Cardiac muscle cell (in vitro differentiated cells and primary cell): ENCODE measurements around the gene POM121. TPM values are rescaled to one million over a fixed set of nuclear protein-coding genes. Genes with fewer than 3 reads are reported as not detected.
A peak's percentile ranks its signal among the peaks of the same experiment; 100 is the strongest.
"Not testable (repeated sequence)": the region's sequence is repeated elsewhere in the genome, so short reads cannot be mapped to it uniquely, and the experiment has no call there.

Source experiments
- DNase-seq, 2 donors: peaks; one replicate each; pipeline versions ENCODE4 v3.0.0 to v3.0.0-alpha.2; 2010 to 2017; ENCODE audit warnings: low read depth in 1 of 2, low spot score in 1 of 2
- H3K27ac ChIP-seq: fragments of 200-600 bp; sonication (generic); 2 replicates; pipeline ENCODE4 v1.5.1; 2016
- H3K27me3 ChIP-seq: fragments of 200-600 bp; sonication (generic); 2 replicates; pipeline ENCODE4 v1.6.0; 2016; ENCODE audit warnings: control low read depth
- H3K36me3 ChIP-seq: fragments of 200-600 bp; sonication (generic); 2 replicates; pipeline ENCODE4 v1.5.1; 2016; ENCODE audit warnings: control low read depth
- H3K4me1 ChIP-seq: fragments of 200-600 bp; sonication (generic); 2 replicates; pipeline ENCODE4 v1.8.1; 2017; ENCODE audit warnings: low read depth, mild to moderate bottlenecking, mixed run types
- H3K4me3 ChIP-seq: fragments of 200-600 bp; sonication (generic); 2 replicates; pipeline ENCODE4 v1.5.1; 2016; ENCODE audit warnings: mild to moderate bottlenecking
- H3K9me3 ChIP-seq: fragments of 200-600 bp; sonication (generic); 2 replicates; pipeline ENCODE4 v1.5.1; 2017; ENCODE audit warnings: low read depth, mild to moderate bottlenecking, control low read depth
- polyA plus RNA-seq: library from polyadenylated mRNA; unstranded; fragments of >200 nt; fragmentation: Nextera tagmentation; extraction: Ambion mirVana; gene quantifications from 2 replicates; pipeline ENCODE4 v1.2.1, GENCODE V29; 2016
- total RNA-seq: library from RNA; depleted of rRNA; stranded (reverse); fragments of >200 nt; gene quantifications from 2 replicates; pipeline ENCODE4 v1.2.3, GENCODE V29; 2016

POM121 gene
- total and polyA plus RNA-seq, 2 experiments from 2014 or later, result 16.1 to 16.6 TPM

- DNase-seq, result peak in 1 of 2 donors; percentile 4
- not testable (repeated sequence) for H3K27me3 ChIP-seq, H3K9me3 ChIP-seq
Measured at GRCh38 chr7:72966892-72967291, 42.0 kb downstream of the POM121 start.

GRCh38 chr7:72968980-72969516 lies 44.2 kb downstream of the POM121 start, which contains the start of gene TRIM74:
TSS of gene TRIM74 (minus strand) at chr7:72969466. CDS start at chr7:72966157, 3,309 bp downstream.
- not testable (repeated sequence) for H3K27ac ChIP-seq, H3K27me3 ChIP-seq, H3K4me3 ChIP-seq, H3K9me3 ChIP-seq, H3K36me3 ChIP-seq, DNase-seq, H3K4me1 ChIP-seq

More at GRCh38 chr7:72966892-72967291, 42.0 kb downstream of the POM121 start:
- H3K27ac ChIP-seq, H3K4me3 ChIP-seq, H3K36me3 ChIP-seq, H3K4me1 ChIP-seq: not testable (repeated sequence)

- not testable (repeated sequence) for DNase-seq, H3K27ac ChIP-seq, H3K36me3 ChIP-seq, H3K4me1 ChIP-seq, H3K27me3 ChIP-seq, H3K9me3 ChIP-seq, H3K4me3 ChIP-seq
Measured at GRCh38 chr7:72969688-72970087, 44.8 kb downstream of the POM121 start.

DNA sequence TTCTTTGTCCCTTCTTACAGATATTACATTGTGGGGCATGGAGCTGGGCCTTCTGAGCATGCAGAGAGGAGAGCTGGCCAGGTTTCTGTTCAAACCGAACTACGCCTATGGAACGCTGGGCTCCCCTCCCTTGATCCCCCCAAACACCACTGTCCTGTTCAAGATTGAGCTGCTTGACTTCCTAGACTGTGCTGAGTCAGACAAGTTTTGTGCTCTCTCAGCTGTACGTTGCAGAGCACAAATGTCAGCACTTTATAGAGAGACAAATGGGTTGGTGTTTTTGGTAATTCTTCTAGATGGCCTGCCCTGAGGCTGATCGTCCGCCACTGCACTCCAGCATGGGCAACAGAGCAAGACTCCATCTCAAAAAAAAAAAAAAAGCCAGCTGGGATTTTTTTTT lies 46.6 kb downstream of the POM121 start:
- H3K9me3 ChIP-seq, result not testable (repeated sequence)

DNA sequence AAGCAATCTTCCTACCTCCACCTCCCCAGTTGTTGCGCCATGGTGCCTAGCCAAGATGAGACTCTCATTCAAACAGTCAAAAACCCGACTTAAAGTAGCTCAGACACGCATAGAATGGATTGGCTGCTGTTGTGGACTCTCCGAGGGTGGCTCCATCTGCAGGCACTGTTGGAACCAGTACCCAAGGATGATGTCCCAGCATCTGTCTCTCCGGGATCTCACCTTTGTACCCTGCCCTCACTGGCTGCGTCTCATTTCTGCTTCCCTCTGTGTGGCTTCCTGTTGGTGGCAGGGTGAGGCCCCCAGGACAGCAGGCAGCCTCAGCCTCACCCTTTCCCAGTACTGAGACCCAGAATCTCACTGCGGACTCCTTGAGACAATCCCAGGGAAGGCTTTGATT lies 49.9 kb downstream of the POM121 start:
- not testable (repeated sequence) for H3K4me1 ChIP-seq, H3K27me3 ChIP-seq, H3K36me3 ChIP-seq, H3K4me3 ChIP-seq, H3K9me3 ChIP-seq, DNase-seq, H3K27ac ChIP-seq

More for the DNA sequence above, 46.6 kb downstream of the POM121 start:
- not testable (repeated sequence) for H3K4me1 ChIP-seq, DNase-seq, H3K27me3 ChIP-seq, H3K27ac ChIP-seq, H3K36me3 ChIP-seq, H3K4me3 ChIP-seq

GRCh38 chr7:72975656-72976286 lies 50.9 kb downstream of the POM121 start:
- not testable (repeated sequence) for H3K4me3 ChIP-seq, H3K4me1 ChIP-seq, H3K36me3 ChIP-seq, DNase-seq, H3K27me3 ChIP-seq, H3K9me3 ChIP-seq, H3K27ac ChIP-seq

GRCh38 chr7:72976434-72976833 lies 51.5 kb downstream of the POM121 start:
- not testable (repeated sequence) for H3K9me3 ChIP-seq, H3K4me1 ChIP-seq, DNase-seq, H3K36me3 ChIP-seq, H3K4me3 ChIP-seq, H3K27ac ChIP-seq, H3K27me3 ChIP-seq

- H3K4me1 ChIP-seq, H3K27ac ChIP-seq, H3K4me3 ChIP-seq, H3K9me3 ChIP-seq, H3K27me3 ChIP-seq, DNase-seq, H3K36me3 ChIP-seq: not testable (repeated sequence)
Measured at GRCh38 chr7:72980382-72980781, 55.5 kb downstream of the POM121 start.

DNA sequence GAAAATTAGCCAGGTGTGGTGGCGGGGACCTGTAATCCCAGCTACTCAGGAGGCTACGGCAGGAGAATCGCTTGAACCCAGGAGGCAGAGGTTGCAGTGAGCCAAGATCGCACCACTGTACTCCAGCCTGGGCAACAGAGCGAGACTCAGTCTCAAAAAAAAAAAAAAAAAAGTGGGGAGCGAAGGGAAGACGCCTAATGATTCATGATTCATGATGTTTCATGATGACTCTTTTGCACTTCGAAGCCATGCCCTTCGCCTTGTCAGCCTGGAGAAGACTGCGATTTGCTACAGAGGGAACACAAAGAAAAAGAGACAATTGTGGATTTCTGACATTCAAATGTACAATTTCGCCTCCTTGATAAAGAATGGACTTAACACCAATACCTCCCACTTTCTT lies 57.2 kb downstream of the POM121 start:
- H3K9me3 ChIP-seq, H3K27me3 ChIP-seq, H3K27ac ChIP-seq, H3K36me3 ChIP-seq, H3K4me1 ChIP-seq, DNase-seq, H3K4me3 ChIP-seq: not testable (repeated sequence)

DNA sequence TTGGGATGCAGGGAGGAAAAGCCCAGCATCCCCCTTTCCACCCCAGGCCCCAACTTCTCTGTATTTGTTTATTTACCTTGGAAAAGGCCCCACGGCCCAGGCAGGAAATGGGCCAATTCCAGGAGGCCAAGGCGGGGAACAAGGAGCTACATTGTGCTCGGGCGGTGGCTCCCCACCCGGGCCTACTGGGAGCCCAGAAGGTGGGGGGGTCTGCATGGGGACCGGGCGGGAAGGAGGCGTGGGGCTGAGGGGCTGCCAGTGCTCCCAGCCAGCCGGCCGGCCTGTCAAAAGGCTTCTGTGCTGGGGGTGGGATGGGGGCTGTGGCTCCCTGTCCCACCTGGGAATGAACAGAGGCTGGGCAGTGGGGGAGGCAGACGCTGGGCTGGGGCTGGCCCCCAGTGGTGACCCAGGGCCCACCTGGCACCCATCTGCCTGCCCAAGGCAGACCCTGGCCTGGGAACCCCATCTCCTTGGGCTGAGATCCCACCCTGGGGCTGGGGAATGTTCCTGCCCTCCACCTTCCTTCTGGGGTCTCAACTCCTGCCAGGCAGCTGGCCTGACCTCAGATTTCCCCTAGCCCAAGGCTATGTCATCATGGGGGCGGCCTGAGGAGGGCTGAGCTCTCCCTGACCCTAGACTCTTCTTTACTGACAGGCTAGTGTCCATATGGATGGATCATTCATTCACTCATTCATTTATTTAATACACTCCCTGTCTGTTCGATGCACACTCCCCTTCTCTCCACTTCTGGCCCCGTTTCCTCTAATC lies 65.4 kb downstream of the POM121 start:
- not testable (repeated sequence) for DNase-seq, H3K4me3 ChIP-seq, H3K27ac ChIP-seq, H3K4me1 ChIP-seq, H3K9me3 ChIP-seq, H3K36me3 ChIP-seq, H3K27me3 ChIP-seq

GRCh38 chr7:72995484-72995883 lies 70.6 kb downstream of the POM121 start:
- H3K4me1 ChIP-seq, H3K9me3 ChIP-seq, H3K27me3 ChIP-seq, DNase-seq, H3K4me3 ChIP-seq, H3K36me3 ChIP-seq, H3K27ac ChIP-seq: not testable (repeated sequence)

DNA sequence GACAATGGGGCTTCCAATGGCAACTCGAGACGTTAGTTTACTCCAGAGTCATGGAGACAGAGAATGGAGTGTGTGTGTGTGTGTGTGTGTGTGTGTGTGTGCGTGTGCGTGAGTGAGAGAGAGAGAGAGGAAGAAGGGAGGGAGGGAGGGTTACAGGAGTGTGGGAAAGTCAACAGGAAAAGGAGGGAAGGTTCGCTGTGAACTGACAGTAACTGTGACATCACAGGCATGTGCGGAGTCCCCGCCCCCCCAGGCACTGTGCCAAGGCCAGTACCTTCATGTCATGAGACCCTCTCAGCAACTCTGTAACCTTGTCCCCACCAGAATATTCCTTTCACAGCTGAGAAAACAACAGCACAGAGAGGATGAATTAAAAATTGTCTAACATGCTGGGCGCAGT lies 72.6 kb downstream of the POM121 start:
- not testable (repeated sequence) for H3K4me3 ChIP-seq, H3K27ac ChIP-seq, H3K9me3 ChIP-seq, H3K36me3 ChIP-seq, DNase-seq, H3K4me1 ChIP-seq, H3K27me3 ChIP-seq

DNA sequence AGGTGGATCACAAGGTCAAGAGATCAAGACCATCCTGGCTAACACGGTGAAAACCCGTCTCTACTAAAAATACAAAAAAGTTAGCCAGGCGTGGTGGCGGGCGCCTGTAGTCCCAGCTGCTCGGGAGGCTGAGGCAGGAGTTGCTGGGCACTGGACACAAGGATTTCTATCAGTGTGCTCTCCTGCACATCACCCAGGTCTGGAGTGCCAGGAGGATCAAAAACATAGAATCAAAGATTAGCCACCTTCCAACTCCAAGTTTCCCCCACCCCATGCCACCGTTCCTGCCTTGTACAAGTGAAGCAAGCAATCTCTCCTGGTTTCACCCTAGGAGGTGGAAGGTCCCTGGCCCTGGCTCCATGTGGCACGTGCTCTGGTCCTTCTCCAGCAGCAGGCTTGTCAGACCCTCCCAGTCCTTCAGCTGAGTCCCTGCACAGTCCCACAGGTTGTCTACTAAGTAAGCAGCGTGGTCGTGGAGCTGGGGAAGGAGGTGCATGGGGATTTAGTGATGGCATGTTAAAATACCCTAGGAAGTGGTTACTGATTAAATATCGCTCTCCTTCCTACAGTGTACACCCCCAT lies 73.1 kb downstream of the POM121 start:
- H3K27ac ChIP-seq, H3K36me3 ChIP-seq, H3K4me1 ChIP-seq, H3K27me3 ChIP-seq, DNase-seq, H3K4me3 ChIP-seq, H3K9me3 ChIP-seq: not testable (repeated sequence)
